RWPE1 (cell line): ENCODE measurements around the gene RIPOR3.
"Not testable (repeated sequence)": the region's sequence is repeated elsewhere in the genome, so short reads cannot be mapped to it uniquely, and the experiment has no call there.

Source experiments
- CTCF ChIA-PET: fragments of 350-600 bp; sonication (Branson Sonifier 250); formaldehyde crosslinking; extraction: SDS; loops from one replicate; lab custom pipeline; 2021; lab: Yijun Ruan, JAX
- POLR2A ChIA-PET: fragments of 400-600 bp; formaldehyde crosslinking; extraction: SDS; loops from one replicate; lab custom pipeline; 2020; ENCODE audit warnings: antibody characterized with exemption; ENCODE audit not compliant: low non-redundant PET; lab: Yijun Ruan, JAX
- DNase-seq: peaks from one replicate; pipeline ENCODE4 v3.0.0; 2012; ENCODE audit warnings: low spot score
- H3K27ac ChIP-seq: fragments of 450-650 bp; 2 replicates; pipeline ENCODE4 v1.5.1; 2017
- CTCF ChIP-seq: fragments of 450-650 bp; conservative IDR thresholded peaks from 2 replicates; pipeline ENCODE4 v1.5.1; 2017; ENCODE audit warnings: low read depth, mild to moderate bottlenecking

Gene RIPOR3

GRCh38 chr20:50572938-50573777 is 118.2 kb downstream of the RIPOR3 start:
- peak overlapping the region; percentile 86 for H3K27ac ChIP-seq
- DNase-seq: no peak
- ChIA-PET CTCF (interaction anchor here (0.7 to 1.4 kb wide), 5 partner anchors 14 to 387 kb away, joined by 3 to 7 read pairs (median 4); no protein-coding TSS in a partner anchor), POLR2A (no interaction called here)
- no peak for TF ChIP-seq CTCF

GRCh38 chr20:50571466-50571865 is 119.9 kb downstream of the RIPOR3 start:
- H3K27ac ChIP-seq: no peak overlapping the region
- POLR2A ChIA-PET: no interaction called here
- CTCF ChIA-PET: interaction anchor here (0.6 kb wide), 1 partner anchor 444 kb away, joined by 4 read pairs; no protein-coding TSS in a partner anchor
- no peak for TF ChIP-seq CTCF
- no peak for DNase-seq

GRCh38 chr20:50569864-50570836 is 121.2 kb downstream of the RIPOR3 start:
- TF ChIP-seq CTCF: no peak; the same call in 1 of the 2 replicates
- CTCF ChIA-PET: interaction anchor here (0.6 to 0.8 kb wide), 3 partner anchors 97 to 391 kb away, joined by 3 to 6 read pairs (median 3); no protein-coding TSS in a partner anchor
- no peak for DNase-seq
- POLR2A ChIA-PET: no interaction called here
- peak overlapping the region; percentile 58 for H3K27ac ChIP-seq

GRCh38 chr20:50569487-50569863 is 121.9 kb downstream of the RIPOR3 start:
- DNase-seq, POLR2A ChIA-PET: not testable (repeated sequence)
- CTCF ChIA-PET: interaction anchor here (0.6 to 1.0 kb wide), 2 partner anchors 10 to 284 kb away, joined by 3 to 6 read pairs; no protein-coding TSS in a partner anchor
- peak overlapping the region; percentile 58 for H3K27ac ChIP-seq

- ChIA-PET POLR2A (no interaction called here), CTCF (interaction anchor here (0.6 to 1.0 kb wide), 3 partner anchors 11 to 283 kb away, joined by 3 to 6 read pairs (median 3); no protein-coding TSS in a partner anchor)
- TF ChIP-seq CTCF: no peak
- peak overlapping the region; percentile 58 for H3K27ac ChIP-seq
- DNase-seq: no peak
These were observed 122.8 kb downstream of the RIPOR3 start for GRCh38 chr20:50568549-50568942.

GRCh38 chr20:50567860-50568548 is 123.3 kb downstream of the RIPOR3 start:
- no peak for DNase-seq
- no peak for TF ChIP-seq CTCF
- ChIA-PET POLR2A (interaction anchor here (0.5 kb wide), 1 partner anchor 116 kb away, joined by 3 read pairs; no protein-coding TSS in a partner anchor), CTCF (interaction anchor here (0.6 kb wide), 1 partner anchor 46 kb away, joined by 3 read pairs; no protein-coding TSS in a partner anchor)
- peak overlapping the region; percentile 58 for H3K27ac ChIP-seq
